K562 (cell line): Measurements from ENCODE around the gene GATM. TPM values are rescaled to one million over a fixed set of nuclear protein-coding genes. Genes with fewer than 3 reads are reported as not detected.

Experiments
- ARID4B ChIP-seq: sonication (generic); formaldehyde crosslinking; IDR thresholded peaks from 2 replicates; pipeline ENCODE4 v1.8.0; 2022; ENCODE audit warnings: mild to moderate bottlenecking, missing genetic modification reagents
- BCL6 ChIP-seq: fragments of 250-450 bp; sonication (Bioruptor Pico); IDR thresholded peaks from 2 replicates; pipeline ENCODE4 v1.4.0; 2020
- ELF2 ChIP-seq: fragments of 250-450 bp; sonication (Bioruptor Pico); IDR thresholded peaks from 2 replicates; pipeline ENCODE4 v1.5.0; 2021; ENCODE audit warnings: mild to moderate bottlenecking
- MAZ ChIP-seq, 2 experiments: fragments of 450-650 bp in 1 of 2; sonication (generic) in 1 of 2; formaldehyde crosslinking; IDR thresholded peaks in 1 of 2; conservative IDR thresholded peaks in 1 of 2; 2 replicates each; pipeline versions ENCODE4 v1.4.0 to v1.5.0; 2020; ENCODE audit warnings: mild to moderate bottlenecking in 1 of 2, missing genetic modification reagents in 1 of 2
- NFRKB ChIP-seq: fragments of 450-650 bp; IDR thresholded peaks from 2 replicates; pipeline ENCODE4 v1.6.1; 2016; ENCODE audit warnings: low read depth
- PHF21A ChIP-seq: fragments of 450-650 bp; IDR thresholded peaks from 2 replicates; pipeline ENCODE4 v1.6.1; 2017; ENCODE audit warnings: low read depth, borderline replicate concordance
- SAFB ChIP-seq: fragments of 200-400 bp; formaldehyde crosslinking; IDR thresholded peaks from 2 replicates; pipeline ENCODE4 v1.6.1; 2017; ENCODE audit warnings: low read depth, low read length, borderline replicate concordance
- TCF7L2 ChIP-seq: fragments of 150-350 bp; IDR thresholded peaks from 2 replicates; pipeline ENCODE4 v1.6.1; 2016; ENCODE audit warnings: low read depth, mild to moderate bottlenecking, low read length, moderate library complexity
- ZBTB49 ChIP-seq: sonication (generic); formaldehyde crosslinking; IDR thresholded peaks from 2 replicates; pipeline ENCODE4 v1.8.0; 2022; ENCODE audit warnings: missing genetic modification reagents, mild to moderate bottlenecking, borderline replicate concordance
- ZNF197 ChIP-seq: fragments of 200-800 bp; sonication (Bioruptor generic); IDR thresholded peaks from 2 replicates; pipeline ENCODE4 v1.6.1; 2016; ENCODE audit warnings: low read depth, missing genetic modification characterization, missing compliant biosample characterization
- ZNF407 ChIP-seq: fragments of 450-650 bp; IDR thresholded peaks from 2 replicates; pipeline ENCODE4 v1.6.1; 2016; ENCODE audit warnings: low read depth
- ZZZ3 ChIP-seq: fragments of 450-650 bp; IDR thresholded peaks from 2 replicates; pipeline ENCODE4 v1.6.1; 2016; ENCODE audit warnings: antibody characterized with exemption, mild to moderate bottlenecking, moderate library complexity
- polyA plus RNA-seq, 8 experiments: library from polyadenylated mRNA; depleted of rRNA in 4 of 8; stranded (reverse) in 5 of 8; unstranded in 3 of 8; fragments of >200 nt; fragmentation: Nextera tagmentation in 2 of 8; fragmentation: Illumina TruSeq in 1 of 8; extraction: Ambion mirVana in 2 of 8; extraction: Trizol in 1 of 8; gene quantifications; 2 replicates each; pipeline versions ENCODE4 v1.2.1 to v1.2.3, GENCODE V29; 2011 to 2014; ENCODE audit warnings: inconsistent platforms in 1 of 8, missing spikeins in 1 of 8
- total RNA-seq, 7 experiments: library from RNA; depleted of rRNA in 6 of 7; stranded (reverse); fragments of >200 nt in 6 of 7; fragmentation: Illumina TruSeq in 2 of 7; extraction: Trizol in 2 of 7; gene quantifications; 2 replicates each; pipeline versions ENCODE4 v1.2.1 to v1.2.3, GENCODE V29; 2011 to 2021; ENCODE audit warnings: low replicate concordance in 1 of 7

The GATM gene
- total and polyA plus RNA-seq, 9 of the 15 experiments (the other 6 are each of a cell fraction or from before 2014, with no cell fraction given), result 0.11 to 1.1 (median 0.65) TPM

- no peak for TF ChIP-seq ZZZ3
- 0 out of 2 replicates have a peak, but pooled peaks have one; percentile 30 for TF ChIP-seq ZBTB49
- TF ChIP-seq NFRKB, result peak; percentile 46; the same call in 1 of the 2 replicates
- peak; percentile 89 for TF ChIP-seq ARID4B
- TF ChIP-seq BCL6, result no peak
- TF ChIP-seq ZNF407, result no peak
- TF ChIP-seq MAZ (CRISPR knock-in tag; conservative IDR thresholded peaks at IDR 0.05 in 1 of 2, IDR thresholded peaks at IDR 0.05 in 1 of 2), result peak in 1 of 2 experiments; percentile 23; a peak in 1 of 4 replicates
- no peak for TF ChIP-seq SAFB
- no peak for TF ChIP-seq ELF2 (CRISPR knock-in tag)
- no peak for TF ChIP-seq ZNF197 (CRISPR knock-in tag)
- TF ChIP-seq PHF21A, result no peak
- no peak for TF ChIP-seq TCF7L2
Measured at GRCh38 chr15:45402162-45402954, 24.0 kb upstream of the GATM start (continued).
